ENCODE results near the gene DGKD.

DNA sequence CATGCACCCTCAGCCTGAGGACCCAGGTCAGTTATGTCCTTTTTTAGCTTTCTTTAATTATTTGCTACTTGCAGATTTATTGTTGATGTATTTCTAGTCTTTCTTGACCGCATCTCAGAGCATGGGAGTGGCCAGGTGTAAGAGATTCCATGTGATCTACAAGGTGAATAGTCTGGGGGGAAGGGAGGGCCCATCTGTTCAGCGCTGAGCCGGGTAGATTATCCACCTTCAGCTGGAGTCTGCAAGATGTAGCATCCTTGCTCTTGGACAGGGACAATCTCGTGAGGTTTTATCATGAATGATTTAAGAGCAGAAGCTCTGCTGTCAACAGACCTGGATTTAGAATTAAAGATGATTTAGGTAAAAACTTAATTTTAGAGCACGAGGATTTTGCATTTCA lies 12.0 kb upstream of the DGKD start:
- TF ChIP-seq EP300 (IDR thresholded peaks at IDR 0.05) (no peak), POLR2A (IDR thresholded peaks at IDR 0.05) (no peak), POLR2AphosphoS5 (IDR thresholded peaks at IDR 0.05) (no peak)
- TF ChIP-seq, protein P1, sequence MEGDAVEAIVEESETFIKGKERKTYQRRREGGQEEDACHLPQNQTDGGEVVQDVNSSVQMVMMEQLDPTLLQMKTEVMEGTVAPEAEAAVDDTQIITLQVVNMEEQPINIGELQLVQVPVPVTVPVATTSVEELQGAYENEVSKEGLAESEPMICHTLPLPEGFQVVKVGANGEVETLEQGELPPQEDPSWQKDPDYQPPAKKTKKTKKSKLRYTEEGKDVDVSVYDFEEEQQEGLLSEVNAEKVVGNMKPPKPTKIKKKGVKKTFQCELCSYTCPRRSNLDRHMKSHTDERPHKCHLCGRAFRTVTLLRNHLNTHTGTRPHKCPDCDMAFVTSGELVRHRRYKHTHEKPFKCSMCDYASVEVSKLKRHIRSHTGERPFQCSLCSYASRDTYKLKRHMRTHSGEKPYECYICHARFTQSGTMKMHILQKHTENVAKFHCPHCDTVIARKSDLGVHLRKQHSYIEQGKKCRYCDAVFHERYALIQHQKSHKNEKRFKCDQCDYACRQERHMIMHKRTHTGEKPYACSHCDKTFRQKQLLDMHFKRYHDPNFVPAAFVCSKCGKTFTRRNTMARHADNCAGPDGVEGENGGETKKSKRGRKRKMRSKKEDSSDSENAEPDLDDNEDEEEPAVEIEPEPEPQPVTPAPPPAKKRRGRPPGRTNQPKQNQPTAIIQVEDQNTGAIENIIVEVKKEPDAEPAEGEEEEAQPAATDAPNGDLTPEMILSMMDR (IDR thresholded peaks at IDR 0.05) = no peak

All from suprapubic skin (tissue), 4 donors.